HG03025 (cell line): Measurements from ENCODE around the gene COL24A1.
"Not testable (repeated sequence)": the region's sequence is repeated elsewhere in the genome, so short reads cannot be mapped to it uniquely, and the experiment has no call there.

Experiments used
- ATAC-seq: cut with Tn5 transposase; IDR thresholded peaks from one replicate; pipeline ENCODE4 v1.9.1; 2021; ENCODE audit warnings: mild to moderate bottlenecking, moderate library complexity; ENCODE audit not compliant: unreplicated experiment, low FRiP score

COL24A1 gene

DNA sequence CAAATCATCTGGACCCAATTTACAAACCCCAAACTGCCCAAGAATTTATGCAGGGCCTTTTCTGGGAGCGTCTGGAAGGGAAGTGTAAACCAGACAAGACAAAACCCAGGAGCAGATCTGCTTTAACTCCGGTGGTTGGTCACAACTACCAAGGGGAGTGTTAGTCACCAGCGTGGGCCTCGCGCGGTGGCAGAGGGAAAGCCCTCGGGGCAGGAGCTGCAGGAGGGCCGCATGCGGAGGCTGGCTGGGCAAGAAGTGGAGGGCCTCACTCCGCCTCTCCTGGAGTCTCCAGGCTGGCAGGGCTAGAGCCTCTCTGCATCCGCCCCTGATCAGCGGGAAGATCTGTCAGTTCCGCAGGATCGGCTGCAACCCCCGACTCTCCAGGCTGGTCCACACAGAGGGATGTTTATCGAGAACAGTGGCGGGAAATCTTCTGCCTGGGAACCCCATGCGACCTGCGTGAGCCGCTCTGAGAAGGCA is 2.0 kb downstream of the COL24A1 start:
- ATAC-seq = no peak

DNA sequence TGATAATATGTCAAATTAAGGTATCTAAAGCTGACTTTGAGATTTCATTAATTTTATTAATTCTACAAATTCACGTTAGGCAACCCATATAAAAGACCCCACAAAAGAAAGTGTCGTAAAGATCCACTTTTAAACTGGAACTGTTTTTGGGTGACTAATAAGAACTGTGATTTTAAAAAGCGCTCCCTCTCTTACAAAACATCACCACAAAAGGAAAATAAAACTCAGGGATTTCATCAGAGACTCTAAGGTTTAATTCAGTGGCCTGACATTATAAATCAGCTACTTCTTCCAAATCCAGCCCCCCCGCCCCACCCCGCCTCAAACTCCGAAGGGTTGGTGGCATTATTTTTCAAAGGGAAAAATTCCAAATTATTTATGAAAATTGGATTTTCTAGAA is 2.7 kb downstream of the COL24A1 start:
- ATAC-seq = no peak

DNA sequence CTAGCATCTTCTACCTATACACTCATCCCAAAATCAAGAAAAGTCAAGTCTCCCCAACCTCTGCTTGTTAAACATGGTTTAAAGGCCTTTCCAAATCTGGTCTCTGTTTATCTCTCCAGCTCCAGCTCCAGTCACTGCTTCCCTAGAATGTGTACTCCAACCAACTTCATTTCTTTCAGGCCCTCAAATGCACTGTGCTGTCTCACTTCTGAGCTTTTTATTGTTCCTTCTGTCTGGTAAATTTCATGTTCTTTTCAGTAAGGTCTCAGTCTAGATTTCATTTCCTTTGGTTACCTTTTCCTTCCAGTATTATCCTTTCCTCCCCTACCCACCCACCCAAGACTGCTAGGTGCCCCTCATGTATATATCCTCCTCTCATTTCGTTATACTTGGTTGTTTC is 3.7 kb downstream of the COL24A1 start:
- no peak for ATAC-seq

DNA sequence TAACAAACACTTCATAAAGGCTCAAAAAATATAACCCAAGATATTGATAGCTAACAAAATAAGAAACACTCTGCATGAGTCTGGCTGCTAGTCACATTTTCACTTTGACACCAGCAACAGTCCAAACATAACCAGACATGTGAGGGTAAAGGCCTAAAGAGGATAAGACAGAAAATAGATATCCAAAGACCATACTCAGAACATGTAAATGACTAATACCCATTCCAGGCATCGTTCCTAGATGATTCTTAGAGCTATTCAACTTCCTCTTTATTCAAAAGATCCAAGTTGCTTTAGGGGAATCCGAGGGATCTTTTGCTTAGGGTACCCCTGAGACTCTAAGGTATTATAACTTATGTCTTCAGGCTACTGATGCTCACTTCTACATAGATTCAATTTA is 5.1 kb downstream of the COL24A1 start:
- ATAC-seq = no peak

DNA sequence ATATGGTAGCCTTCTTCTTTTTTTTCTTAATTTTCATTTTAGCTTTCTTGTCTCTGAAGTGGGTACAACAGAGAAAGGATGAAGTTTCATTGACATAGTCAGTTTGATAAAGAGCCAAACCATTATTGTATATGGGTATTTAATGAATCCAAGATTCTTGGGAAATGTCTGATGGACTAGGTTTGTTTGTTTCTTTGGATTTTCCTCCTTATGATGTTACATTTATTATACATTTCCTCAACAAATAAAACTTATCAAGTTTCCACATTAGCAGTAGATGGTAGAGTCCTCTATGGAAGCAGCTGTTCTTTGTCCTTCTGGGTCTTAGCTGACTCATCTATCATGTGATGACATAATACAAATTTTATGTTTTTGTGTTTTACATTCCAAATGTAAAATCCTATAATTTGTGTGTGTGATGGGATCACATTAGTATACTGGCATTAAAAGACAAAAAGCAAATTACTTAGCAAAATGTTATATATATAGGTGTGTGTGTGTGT is 6.0 kb downstream of the COL24A1 start:
- ATAC-seq = no peak

DNA sequence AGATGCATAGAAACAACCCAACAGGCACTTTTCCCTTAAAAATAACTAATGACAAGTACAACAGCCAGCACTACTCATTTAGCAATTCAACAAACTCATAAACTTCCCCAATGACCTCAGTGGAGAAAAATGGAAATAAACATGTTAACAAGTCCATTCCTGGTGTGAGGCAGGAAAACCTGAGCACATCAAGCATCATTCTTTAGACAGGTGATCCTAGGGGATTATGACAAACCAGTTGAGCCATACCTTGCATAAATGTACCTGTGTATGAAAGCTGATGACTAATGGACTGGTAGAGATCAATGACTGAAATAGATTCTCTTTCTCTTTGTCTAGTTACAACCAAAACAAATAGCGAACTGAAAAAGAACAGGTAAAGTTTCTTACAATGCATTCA is 7.0 kb downstream of the COL24A1 start:
- ATAC-seq = no peak

DNA sequence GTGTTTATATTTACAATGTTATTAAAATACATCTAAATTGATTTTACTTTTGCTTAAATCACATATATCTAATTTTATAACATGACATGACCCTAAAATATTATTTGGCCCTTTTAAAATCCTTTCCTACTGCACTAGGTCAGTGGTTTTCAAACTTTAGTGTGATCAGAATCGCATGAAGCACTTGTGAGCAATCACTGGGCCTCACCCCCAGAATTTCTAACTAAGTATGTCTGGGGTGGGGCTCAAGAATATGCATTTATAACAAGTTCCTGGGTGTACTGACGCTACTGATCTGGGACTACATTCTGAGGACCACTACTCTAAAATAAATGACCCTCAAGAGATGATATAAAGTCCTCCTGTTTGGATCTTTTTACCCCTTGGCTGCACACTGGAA is 8.8 kb downstream of the COL24A1 start:
- ATAC-seq = no peak

DNA sequence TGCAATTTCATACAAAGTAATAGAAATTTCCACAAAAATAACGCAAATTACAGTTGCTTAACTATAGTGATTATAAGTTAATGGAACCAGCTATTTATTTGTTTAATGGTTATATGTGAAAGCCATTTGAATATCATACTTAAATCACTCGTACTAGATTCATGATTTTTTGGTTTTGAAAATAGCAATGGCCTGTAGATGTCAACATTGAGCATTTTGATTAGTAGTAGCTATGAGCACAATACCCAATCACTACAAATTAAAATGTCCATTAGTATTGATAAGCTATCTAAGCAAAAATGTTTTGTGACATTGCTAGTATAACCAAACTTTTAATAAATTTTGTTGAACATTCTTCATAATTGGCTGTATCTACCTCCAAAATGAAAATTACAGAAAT is 10.0 kb downstream of the COL24A1 start:
- no peak for ATAC-seq

DNA sequence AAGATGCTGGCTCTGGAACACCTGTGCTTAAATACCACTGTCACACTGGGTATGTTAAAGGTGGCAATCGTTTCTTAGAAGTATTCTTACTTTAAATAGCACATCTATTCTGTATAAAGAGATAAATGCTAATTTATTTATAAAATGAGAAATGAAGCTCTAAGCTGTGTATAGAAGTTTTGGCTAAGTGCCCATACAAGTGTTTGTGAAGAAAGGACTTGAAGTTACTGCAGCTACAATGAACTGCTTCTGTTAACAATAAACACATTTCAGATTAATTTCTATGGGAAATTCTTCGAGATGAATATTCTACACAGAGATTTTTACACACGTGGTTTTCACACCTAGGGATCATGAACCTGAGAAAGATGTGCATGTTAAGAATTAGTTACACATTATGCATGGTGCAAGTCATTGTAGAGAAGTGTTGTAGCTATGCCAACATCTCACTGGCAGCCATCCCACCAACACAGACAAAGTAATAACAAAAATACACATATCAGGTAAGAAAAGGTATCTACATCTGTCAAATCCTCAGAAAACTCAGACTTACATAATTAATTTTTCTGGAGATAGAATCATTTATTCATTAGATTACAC is 16.2 kb downstream of the COL24A1 start:
- ATAC-seq = no peak

DNA sequence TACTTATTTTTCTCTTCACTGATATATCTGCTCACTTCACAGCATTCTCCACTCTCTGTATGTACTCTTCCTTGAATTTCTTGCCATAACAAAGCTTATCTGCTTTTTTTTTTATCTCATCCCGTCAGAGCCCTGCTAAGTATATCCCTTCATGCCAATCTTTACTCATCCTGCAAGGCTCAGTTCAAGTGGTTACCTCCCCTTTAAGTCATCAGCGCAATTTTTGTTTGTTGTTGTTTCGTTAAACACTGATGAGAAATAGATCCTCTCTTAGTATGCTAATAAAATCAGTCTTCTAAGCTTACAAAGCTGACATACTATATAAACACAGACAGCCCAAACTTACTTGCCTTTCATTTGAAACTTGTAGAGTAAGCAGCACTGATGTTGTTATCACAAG is 17.8 kb downstream of the COL24A1 start:
- no peak for ATAC-seq

DNA sequence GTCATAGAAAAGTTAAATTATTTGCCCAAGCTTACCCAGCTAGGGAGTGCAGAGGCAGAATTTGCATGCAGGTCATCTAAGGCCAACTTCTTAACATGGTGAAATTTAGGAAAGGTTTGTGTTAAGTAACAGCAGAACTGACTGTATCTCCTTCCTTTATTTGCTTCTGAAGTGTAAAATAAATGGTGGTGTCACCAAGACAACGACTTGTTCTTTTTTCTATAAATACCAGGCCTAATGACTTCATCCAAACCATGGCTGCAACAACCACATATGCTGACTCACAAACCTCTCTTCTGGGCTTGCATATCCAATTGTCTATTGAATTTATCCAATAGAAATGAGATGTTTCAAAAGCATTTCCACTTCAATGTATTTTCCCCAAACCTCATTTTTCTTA is 19.1 kb downstream of the COL24A1 start:
- no peak for ATAC-seq

DNA sequence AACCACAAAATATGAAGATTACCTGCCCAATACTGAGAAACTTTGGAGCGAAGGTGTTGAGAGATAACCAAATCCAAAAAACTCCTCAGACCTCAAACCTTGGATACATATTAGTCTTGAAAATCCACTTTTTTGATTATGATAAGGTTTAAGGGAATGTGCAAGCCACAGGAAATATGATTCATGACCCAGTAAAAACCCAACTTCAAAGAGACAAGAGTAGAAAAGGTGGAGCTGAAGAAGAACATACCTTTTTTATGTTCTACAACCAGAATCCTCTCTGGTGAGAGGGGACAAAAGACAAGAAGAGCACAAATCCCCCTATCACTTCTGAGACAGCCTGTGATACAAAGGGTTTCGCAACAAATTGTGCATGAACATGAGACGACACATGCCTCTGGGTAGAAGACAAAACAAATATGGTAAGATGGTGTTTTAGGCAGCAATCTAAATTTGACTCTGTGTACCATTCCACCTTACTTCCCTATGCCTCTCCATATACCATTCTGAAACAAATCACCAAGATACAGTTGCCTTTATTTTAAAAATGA is 37.3 kb downstream of the COL24A1 start:
- no peak for ATAC-seq

DNA sequence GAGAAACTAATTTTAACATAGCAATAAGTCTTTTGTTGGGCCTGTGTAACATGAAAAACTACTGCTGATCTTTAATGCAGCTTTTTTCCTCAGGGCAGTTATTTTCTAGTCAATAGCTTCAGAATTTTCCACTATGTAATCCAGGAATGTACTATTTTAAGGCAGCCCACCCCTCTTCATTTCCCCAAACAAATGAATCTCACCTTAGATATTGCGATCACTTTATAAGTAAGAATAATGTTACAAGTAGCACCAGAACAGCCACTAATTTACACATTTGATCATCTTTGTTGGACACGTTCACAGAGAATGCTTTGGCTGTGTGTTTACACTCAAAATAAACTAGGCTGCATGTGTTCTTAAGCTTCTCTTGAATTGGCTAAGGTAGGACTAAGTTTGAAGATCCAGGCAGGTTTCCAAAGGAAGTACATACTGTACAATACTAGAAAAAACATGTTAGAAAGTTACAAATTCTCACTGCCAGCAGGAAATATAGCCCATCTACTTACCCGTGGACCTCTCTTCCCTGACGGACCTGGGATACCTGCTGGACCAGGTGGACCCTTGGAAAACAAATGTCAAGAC is 41.7 kb downstream of the COL24A1 start:
- ATAC-seq = no peak

DNA sequence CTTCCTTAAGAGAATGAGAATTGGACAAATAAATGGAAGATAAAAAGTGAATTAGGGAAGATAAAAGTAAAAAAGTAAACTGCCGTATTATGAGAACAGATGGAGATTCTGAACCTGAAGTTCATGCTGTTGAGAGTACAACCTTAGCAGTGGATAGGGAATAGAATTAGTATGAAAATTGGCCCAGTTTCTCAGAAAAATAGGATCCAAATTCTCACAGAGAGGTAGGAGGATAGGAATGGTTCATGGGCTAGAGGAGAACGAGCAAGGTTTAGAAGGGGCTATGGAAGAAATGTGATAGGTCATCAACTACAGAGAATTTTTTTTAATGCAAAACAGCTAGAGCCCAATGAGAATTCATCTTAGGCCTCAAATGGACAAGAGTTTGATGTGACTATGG is 42.3 kb downstream of the COL24A1 start:
- ATAC-seq = no peak

DNA sequence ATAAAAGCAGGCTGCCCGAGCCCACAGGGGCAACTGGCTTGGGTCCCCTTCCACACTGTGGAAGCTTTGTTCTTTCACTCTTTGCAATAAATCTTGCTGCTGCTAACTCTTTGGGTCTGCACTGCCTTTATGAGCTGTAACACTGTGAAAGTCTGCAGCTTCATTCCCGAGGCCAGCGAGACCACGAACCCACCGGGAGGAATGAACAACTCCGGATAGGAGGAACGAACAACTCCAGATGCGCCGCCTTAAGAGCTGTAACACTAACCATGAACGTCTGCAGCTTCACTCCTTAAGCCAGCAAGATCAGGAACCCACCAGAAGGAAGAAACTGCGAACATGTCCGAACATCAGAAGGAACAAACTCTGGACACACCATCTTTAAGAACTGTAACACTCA is 45.0 kb downstream of the COL24A1 start:
- not testable (repeated sequence) for ATAC-seq

DNA sequence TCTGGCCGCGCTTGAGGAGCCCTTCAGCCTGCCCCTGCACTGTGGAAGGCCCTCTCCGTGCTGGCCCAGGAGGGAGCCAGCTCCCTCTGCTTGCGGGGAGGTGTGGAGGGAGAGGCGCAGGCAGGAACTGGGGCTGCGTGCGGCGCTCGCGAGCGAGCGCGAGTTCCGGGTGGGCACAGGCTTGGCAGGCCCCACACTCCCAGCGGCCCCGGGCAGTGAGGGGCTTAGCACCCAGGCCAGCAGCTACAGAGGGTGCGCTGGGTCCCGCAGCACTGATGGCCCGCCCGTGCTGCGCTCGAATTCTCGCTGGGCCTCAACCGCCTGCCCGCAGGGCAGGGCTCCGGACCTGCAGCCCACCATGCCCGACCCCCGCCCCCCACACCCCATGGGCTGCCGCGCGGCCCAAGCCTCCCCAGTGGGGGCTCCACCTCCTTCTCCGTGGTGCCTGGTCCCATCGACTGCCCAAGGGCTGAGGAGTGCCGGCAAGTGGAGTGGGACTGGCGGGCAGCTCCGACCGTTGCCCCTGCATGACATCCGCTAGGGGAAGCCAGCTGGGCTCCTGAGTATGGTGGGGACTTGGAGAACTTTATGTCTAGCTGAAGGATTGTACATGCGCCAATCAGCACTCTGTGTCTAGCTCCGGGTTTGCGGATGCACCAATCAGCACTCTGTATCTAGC is 46.0 kb downstream of the COL24A1 start:
- ATAC-seq = no peak

DNA sequence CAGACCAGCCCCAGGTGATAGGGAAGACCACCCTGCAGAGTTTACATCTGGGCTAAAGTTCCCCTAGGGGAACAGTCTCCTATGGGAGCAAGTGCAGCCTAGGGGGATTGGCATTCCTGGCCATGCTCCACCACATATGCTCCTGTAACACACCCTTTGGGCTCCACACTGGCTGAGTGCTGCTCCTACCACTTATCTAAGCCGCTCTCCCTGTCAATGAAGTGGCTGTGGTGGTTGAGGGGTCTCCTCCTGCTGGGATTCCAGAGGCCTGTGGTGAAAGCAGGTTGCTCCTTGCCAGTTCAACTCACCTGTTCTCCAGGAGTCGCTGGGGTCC is 51.1 kb downstream of the COL24A1 start:
- ATAC-seq = no peak

DNA sequence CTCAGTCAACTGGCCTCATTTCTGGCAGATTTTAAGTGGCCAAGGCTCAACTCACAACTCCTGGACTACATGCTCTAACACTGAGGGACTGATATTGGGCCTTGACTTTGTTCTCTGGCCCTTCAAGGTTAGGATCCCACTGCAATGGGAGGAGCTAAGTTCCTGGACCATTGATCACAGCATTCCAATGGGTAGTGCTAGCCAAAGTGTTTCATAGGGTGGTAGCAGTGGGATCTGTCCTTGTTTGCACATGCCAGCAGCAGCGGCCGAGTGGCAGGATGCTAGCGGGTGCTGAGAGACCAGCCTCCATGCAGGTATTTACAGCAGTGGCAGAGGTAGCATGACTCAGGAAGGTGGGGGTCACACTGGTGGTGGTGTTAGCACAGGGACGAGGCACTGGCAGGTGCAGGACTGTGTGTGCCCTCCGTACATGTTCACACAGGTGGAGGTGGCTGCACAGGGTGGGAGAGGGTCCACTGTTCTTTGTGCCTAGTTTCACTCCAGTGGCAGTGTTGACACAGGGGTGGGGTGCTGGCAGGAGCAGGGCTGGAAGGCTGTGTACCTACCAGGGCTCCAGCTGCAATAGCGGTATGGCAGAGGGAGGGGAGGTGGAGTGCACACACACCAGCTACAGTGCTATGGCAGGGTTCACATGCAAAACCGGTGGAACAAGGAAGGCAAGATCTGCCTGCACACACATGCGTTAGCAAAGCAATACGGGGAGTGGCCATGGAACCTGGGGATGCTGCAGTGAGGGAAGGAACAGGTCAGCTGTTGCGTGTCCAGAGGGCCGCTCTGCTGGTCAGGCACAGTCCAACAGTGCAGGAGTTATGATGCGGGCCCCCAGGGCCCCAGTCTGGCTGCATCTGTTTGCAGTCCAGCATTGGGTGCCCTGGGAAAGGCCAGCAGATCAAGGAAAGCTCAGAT is 51.7 kb downstream of the COL24A1 start:
- ATAC-seq = no peak

DNA sequence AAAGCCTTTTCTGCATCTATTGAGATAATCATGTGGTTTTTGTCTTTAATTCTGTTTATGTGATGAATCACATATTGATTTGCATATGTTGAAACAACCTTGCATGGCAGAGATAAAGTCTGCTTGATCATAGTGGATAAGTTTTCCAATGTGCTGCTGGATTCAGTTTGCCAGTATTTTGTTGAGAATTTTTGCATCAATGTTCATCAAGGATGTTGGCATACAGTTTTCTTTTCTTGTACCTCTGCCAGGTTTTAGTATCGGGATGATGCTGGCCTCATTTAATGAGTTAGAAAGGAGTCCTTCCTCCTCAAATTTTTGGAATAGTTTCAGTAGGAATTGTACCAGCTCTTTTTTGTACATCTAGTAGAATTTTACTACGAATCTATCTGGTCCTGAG is 55.0 kb downstream of the COL24A1 start:
- ATAC-seq = no peak

DNA sequence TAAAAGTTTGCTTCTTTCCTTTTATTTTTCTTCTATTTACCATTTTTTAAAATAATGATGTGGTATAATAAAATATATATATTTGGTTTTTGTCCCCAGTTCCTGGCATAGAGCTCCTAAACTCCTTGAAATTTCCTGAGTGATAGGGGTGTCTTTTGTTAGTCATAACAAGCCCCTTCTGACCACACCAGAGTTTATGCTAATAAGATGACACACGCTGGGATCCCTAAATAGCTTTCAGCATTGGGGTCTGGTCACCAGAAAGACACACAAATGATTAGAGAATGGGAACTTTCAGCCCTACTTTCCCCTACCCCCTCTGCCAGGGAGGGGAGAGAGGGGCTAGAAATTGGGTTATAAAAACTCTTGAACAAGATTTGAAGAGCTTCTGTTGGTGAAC is 56.2 kb downstream of the COL24A1 start:
- ATAC-seq = no peak

DNA sequence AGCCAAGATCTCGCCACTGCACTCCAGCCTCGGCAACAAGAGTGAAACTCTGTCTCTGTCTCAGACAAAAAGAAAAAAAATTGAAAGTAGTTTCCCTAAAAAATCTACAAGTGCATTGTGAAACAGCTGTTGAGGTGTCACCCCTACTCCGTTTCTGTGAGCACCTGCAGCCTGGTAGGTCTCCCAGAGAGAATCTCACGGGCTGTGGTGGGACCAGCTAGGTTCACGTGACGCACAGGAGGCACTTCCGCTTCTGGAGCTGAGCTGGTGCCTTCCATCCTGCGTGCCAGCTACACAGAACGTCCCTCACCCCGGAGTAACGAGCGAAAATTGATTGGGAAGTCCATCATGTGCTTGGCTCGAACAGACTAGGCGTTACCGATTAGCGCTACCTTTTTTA is 66.8 kb downstream of the COL24A1 start:
- no peak for ATAC-seq
